K562 (cell line): ENCODE data around the gene TBPL2.

ENCODE experiments used
- ASH1L ChIP-seq: fragments of 450-650 bp; IDR thresholded peaks from 2 replicates; pipeline ENCODE4 v1.6.1; 2018; ENCODE audit warnings: borderline replicate concordance, mild to moderate bottlenecking, low read depth; ENCODE audit not compliant: partially characterized antibody
- FOXK1 ChIP-seq: sonication (generic); formaldehyde crosslinking; IDR thresholded peaks from 2 replicates; pipeline ENCODE4 v1.8.0; 2022; ENCODE audit warnings: missing genetic modification reagents, mild to moderate bottlenecking, borderline replicate concordance
- HCFC1 ChIP-seq: IDR thresholded peaks from 2 replicates; pipeline ENCODE4 v1.6.1; 2012; ENCODE audit warnings: low read depth, low read length, improper control_type of control experiment
- ZFP30 ChIP-seq: fragments of 250-450 bp; sonication (Bioruptor Pico); IDR thresholded peaks from 2 replicates; pipeline ENCODE4 v1.8.0; 2022; ENCODE audit warnings: moderate library complexity, mild to moderate bottlenecking, inconsistent platforms, borderline replicate concordance
- TF ChIP-seq, protein P1 (sequence below), 3 experiments: IDR thresholded peaks in 2 of 3; conservative IDR thresholded peaks in 1 of 3; 2 replicates each; pipeline ENCODE4 v1.5.1; 2011 to 2012; ENCODE audit warnings: low read length in 3 of 3, mild to moderate bottlenecking in 3 of 3, control low read depth in 2 of 3, improper control_type of control experiment in 1 of 3, inconsistent platforms in 1 of 3, low read depth in 1 of 3, mixed read lengths in 1 of 3, moderate library complexity in 1 of 3; ENCODE audit not compliant: insufficient read depth in 2 of 3

DNA sequence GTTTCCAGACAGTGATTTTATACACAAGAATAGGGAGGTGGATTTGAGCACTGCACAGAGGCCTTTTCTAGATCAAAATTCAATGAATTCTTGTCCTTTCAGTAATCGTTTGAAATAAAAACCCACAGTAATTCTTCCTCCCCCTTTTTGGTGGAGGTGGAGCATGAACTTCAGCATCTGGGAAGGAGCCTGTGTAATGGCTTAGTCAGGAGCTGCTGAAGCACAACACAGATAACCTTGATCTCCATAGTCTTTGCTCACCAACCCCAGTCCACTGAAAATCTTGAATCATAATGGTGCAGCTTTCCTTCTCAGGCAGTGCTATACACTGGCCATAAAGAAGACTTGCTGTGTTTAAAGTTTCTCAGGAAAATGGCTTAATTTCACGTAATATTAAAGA is 6.4 kb upstream of the TBPL2 start:
- TF ChIP-seq ASH1L (no peak), HCFC1 (no peak), ZFP30 (CRISPR knock-in tag) (no peak), FOXK1 (CRISPR knock-in tag) (no peak)
- TF ChIP-seq, protein P1, sequence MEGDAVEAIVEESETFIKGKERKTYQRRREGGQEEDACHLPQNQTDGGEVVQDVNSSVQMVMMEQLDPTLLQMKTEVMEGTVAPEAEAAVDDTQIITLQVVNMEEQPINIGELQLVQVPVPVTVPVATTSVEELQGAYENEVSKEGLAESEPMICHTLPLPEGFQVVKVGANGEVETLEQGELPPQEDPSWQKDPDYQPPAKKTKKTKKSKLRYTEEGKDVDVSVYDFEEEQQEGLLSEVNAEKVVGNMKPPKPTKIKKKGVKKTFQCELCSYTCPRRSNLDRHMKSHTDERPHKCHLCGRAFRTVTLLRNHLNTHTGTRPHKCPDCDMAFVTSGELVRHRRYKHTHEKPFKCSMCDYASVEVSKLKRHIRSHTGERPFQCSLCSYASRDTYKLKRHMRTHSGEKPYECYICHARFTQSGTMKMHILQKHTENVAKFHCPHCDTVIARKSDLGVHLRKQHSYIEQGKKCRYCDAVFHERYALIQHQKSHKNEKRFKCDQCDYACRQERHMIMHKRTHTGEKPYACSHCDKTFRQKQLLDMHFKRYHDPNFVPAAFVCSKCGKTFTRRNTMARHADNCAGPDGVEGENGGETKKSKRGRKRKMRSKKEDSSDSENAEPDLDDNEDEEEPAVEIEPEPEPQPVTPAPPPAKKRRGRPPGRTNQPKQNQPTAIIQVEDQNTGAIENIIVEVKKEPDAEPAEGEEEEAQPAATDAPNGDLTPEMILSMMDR (IDR thresholded peaks at IDR 0.05 in 2 of 3, conservative IDR thresholded peaks at IDR 0.05 in 1 of 3; ENCODE audit: insufficient read depth in 2 of 3, low read depth in 1 of 3, low read length in 3 of 3), result no peak
